ENCODE data around the gene SLC37A2. TPM values are rescaled to one million over a fixed set of nuclear protein-coding genes. Genes with fewer than 3 reads are reported as not detected.

Gene SLC37A2
- total RNA-seq, 3 donors from 2014 or later, result 0.13 to 0.21 (median 0.14) TPM

GRCh38 chr11:125075242-125075625 is 12.1 kb downstream of the SLC37A2 start:
- peaks cover 16% of the 10 kb centered on the region for H3K27me3 Mint-ChIP-seq (ENCODE audit: low read depth)
- DNase-seq (no peak), ATAC-seq (no peak)
- no peak overlapping the region for H3K4me3 Mint-ChIP-seq
- H3K4me1 Mint-ChIP-seq (ENCODE audit: low read depth), result peaks cover 3% of the 10 kb centered on the region
- H3K9me3 Mint-ChIP-seq, result no peaks in the 10 kb centered on the region
- H3K36me3 Mint-ChIP-seq (ENCODE audit: insufficient read depth), result no peaks in the 10 kb centered on the region

GRCh38 chr11:125075900-125076317 is 12.8 kb downstream of the SLC37A2 start:
- Mint-ChIP-seq H3K9me3 (no peaks in the 10 kb centered on the region), H3K4me1 (ENCODE audit: low read depth) (peaks cover 3% of the 10 kb centered on the region), H3K27me3 (ENCODE audit: low read depth) (peaks cover 16% of the 10 kb centered on the region), H3K4me3 (no peak overlapping the region), H3K36me3 (ENCODE audit: insufficient read depth) (no peaks in the 10 kb centered on the region)
- DNase-seq (no peak), ATAC-seq (no peak)

- ATAC-seq (no peak), DNase-seq (no peak)
- H3K36me3 Mint-ChIP-seq (ENCODE audit: insufficient read depth), result no peaks in the 10 kb centered on the region
- H3K4me3 Mint-ChIP-seq, result no peak overlapping the region
- H3K9me3 Mint-ChIP-seq, result no peaks in the 10 kb centered on the region
- H3K27me3 Mint-ChIP-seq (ENCODE audit: low read depth), result peaks cover 16% of the 10 kb centered on the region
- no peaks in the 10 kb centered on the region for H3K4me1 Mint-ChIP-seq (ENCODE audit: low read depth)
These were observed 13.4 kb downstream of the SLC37A2 start for GRCh38 chr11:125076378-125076945.

- no peaks in the 10 kb centered on the region for H3K9me3 Mint-ChIP-seq
- no peak overlapping the region for H3K4me3 Mint-ChIP-seq
- peaks cover 8% of the 10 kb centered on the region for H3K27me3 Mint-ChIP-seq (ENCODE audit: low read depth)
- DNase-seq (no peak), ATAC-seq (no peak)
- no peaks in the 10 kb centered on the region for H3K4me1 Mint-ChIP-seq (ENCODE audit: low read depth)
- H3K36me3 Mint-ChIP-seq (ENCODE audit: insufficient read depth), result no peaks in the 10 kb centered on the region
These were observed 14.9 kb downstream of the SLC37A2 start for GRCh38 chr11:125078016-125078415.

- H3K9me3 Mint-ChIP-seq, result no peaks in the 10 kb centered on the region
- H3K36me3 Mint-ChIP-seq (ENCODE audit: insufficient read depth), result no peaks in the 10 kb centered on the region
- no peaks in the 10 kb centered on the region for H3K4me1 Mint-ChIP-seq (ENCODE audit: low read depth)
- no peak overlapping the region for H3K4me3 Mint-ChIP-seq
- ATAC-seq, result no peak
- no peak for DNase-seq
- peaks cover 8% of the 10 kb centered on the region for H3K27me3 Mint-ChIP-seq (ENCODE audit: low read depth)
These were observed 15.5 kb downstream of the SLC37A2 start for GRCh38 chr11:125078516-125079140.

- no peak for DNase-seq
- no peaks in the 10 kb centered on the region for H3K36me3 Mint-ChIP-seq (ENCODE audit: insufficient read depth)
- H3K4me3 Mint-ChIP-seq, result no peak overlapping the region
- H3K27me3 Mint-ChIP-seq (ENCODE audit: low read depth), result peaks cover 3% of the 10 kb centered on the region
- H3K4me1 Mint-ChIP-seq (ENCODE audit: low read depth), result no peaks in the 10 kb centered on the region
- H3K9me3 Mint-ChIP-seq, result no peaks in the 10 kb centered on the region
- ATAC-seq, result no peak
These were observed 16.2 kb downstream of the SLC37A2 start for GRCh38 chr11:125079151-125079877.

GRCh38 chr11:125079878-125080530 is 16.9 kb downstream of the SLC37A2 start:
- no peaks in the 10 kb centered on the region for H3K9me3 Mint-ChIP-seq
- no peak for DNase-seq
- ATAC-seq, result no peak
- no peaks in the 10 kb centered on the region for H3K36me3 Mint-ChIP-seq (ENCODE audit: insufficient read depth)
- H3K4me3 Mint-ChIP-seq, result no peak overlapping the region
- peaks cover 3% of the 10 kb centered on the region for H3K27me3 Mint-ChIP-seq (ENCODE audit: low read depth)
- no peaks in the 10 kb centered on the region for H3K4me1 Mint-ChIP-seq (ENCODE audit: low read depth)

GRCh38 chr11:125080531-125080911 is 17.4 kb downstream of the SLC37A2 start:
- DNase-seq (no peak), ATAC-seq (no peak)
- H3K36me3 Mint-ChIP-seq (ENCODE audit: insufficient read depth), result no peaks in the 10 kb centered on the region
- H3K27me3 Mint-ChIP-seq (ENCODE audit: low read depth), result peaks cover 3% of the 10 kb centered on the region
- H3K9me3 Mint-ChIP-seq, result no peaks in the 10 kb centered on the region
- no peak overlapping the region for H3K4me3 Mint-ChIP-seq
- no peaks in the 10 kb centered on the region for H3K4me1 Mint-ChIP-seq (ENCODE audit: low read depth)

- Mint-ChIP-seq H3K36me3 (ENCODE audit: insufficient read depth) (no peaks in the 10 kb centered on the region), H3K9me3 (no peaks in the 10 kb centered on the region), H3K27me3 (ENCODE audit: low read depth) (peaks cover 3% of the 10 kb centered on the region), H3K4me3 (no peak overlapping the region), H3K4me1 (ENCODE audit: low read depth) (no peaks in the 10 kb centered on the region)
- ATAC-seq, result no peak
- no peak for DNase-seq
These were observed 18.1 kb downstream of the SLC37A2 start for GRCh38 chr11:125081098-125081798.

- Mint-ChIP-seq H3K9me3 (no peaks in the 10 kb centered on the region), H3K4me1 (ENCODE audit: low read depth) (no peaks in the 10 kb centered on the region), H3K36me3 (ENCODE audit: insufficient read depth) (no peaks in the 10 kb centered on the region), H3K27me3 (ENCODE audit: low read depth) (peaks cover 3% of the 10 kb centered on the region), H3K4me3 (no peak overlapping the region)
- ATAC-seq (no peak), DNase-seq (no peak)
These were observed 18.9 kb downstream of the SLC37A2 start for GRCh38 chr11:125082040-125082439.

GRCh38 chr11:125082611-125083311 is 19.7 kb downstream of the SLC37A2 start:
- ATAC-seq, result no peak
- DNase-seq, result no peak
- H3K4me1 Mint-ChIP-seq (ENCODE audit: low read depth), result no peaks in the 10 kb centered on the region
- H3K36me3 Mint-ChIP-seq (ENCODE audit: insufficient read depth), result no peaks in the 10 kb centered on the region
- no peaks in the 10 kb centered on the region for H3K9me3 Mint-ChIP-seq
- peaks cover 3% of the 10 kb centered on the region for H3K27me3 Mint-ChIP-seq (ENCODE audit: low read depth)
- no peak overlapping the region for H3K4me3 Mint-ChIP-seq

- H3K9me3 Mint-ChIP-seq, result no peaks in the 10 kb centered on the region
- H3K27me3 Mint-ChIP-seq (ENCODE audit: low read depth), result peaks cover 3% of the 10 kb centered on the region
- H3K4me1 Mint-ChIP-seq (ENCODE audit: low read depth), result no peaks in the 10 kb centered on the region
- DNase-seq, result no peak
- no peak for ATAC-seq
- H3K4me3 Mint-ChIP-seq, result no peak overlapping the region
- no peaks in the 10 kb centered on the region for H3K36me3 Mint-ChIP-seq (ENCODE audit: insufficient read depth)
These were observed 20.4 kb downstream of the SLC37A2 start for GRCh38 chr11:125083312-125084056.

- Mint-ChIP-seq H3K27me3 (ENCODE audit: low read depth) (peaks cover 3% of the 10 kb centered on the region), H3K4me1 (ENCODE audit: low read depth) (no peaks in the 10 kb centered on the region), H3K9me3 (no peaks in the 10 kb centered on the region), H3K36me3 (ENCODE audit: insufficient read depth) (no peaks in the 10 kb centered on the region), H3K4me3 (no peak overlapping the region)
- no peak for DNase-seq
- no peak for ATAC-seq
These were observed 20.9 kb downstream of the SLC37A2 start for GRCh38 chr11:125084057-125084416.

Measured in activated T-cell treated with anti-CD3 and anti-CD28 coated beads, Interleukin-2, amount 50 U/mL, for 4 hours (primary cell).